HG03378 (cell line): Measurements from ENCODE around the gene TEX28.
"Not testable (repeated sequence)": the region's sequence is repeated elsewhere in the genome, so short reads cannot be mapped to it uniquely, and the experiment has no call there.

ENCODE experiments used
- ATAC-seq: cut with Tn5 transposase; IDR thresholded peaks from one replicate; pipeline ENCODE4 v1.9.1; 2021; ENCODE audit warnings: mild to moderate bottlenecking, moderate library complexity; ENCODE audit not compliant: unreplicated experiment

Gene TEX28, protein sequence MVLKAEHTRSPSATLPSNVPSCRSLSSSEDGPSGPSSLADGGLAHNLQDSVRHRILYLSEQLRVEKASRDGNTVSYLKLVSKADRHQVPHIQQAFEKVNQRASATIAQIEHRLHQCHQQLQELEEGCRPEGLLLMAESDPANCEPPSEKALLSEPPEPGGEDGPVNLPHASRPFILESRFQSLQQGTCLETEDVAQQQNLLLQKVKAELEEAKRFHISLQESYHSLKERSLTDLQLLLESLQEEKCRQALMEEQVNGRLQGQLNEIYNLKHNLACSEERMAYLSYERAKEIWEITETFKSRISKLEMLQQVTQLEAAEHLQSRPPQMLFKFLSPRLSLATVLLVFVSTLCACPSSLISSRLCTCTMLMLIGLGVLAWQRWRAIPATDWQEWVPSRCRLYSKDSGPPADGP

DNA sequence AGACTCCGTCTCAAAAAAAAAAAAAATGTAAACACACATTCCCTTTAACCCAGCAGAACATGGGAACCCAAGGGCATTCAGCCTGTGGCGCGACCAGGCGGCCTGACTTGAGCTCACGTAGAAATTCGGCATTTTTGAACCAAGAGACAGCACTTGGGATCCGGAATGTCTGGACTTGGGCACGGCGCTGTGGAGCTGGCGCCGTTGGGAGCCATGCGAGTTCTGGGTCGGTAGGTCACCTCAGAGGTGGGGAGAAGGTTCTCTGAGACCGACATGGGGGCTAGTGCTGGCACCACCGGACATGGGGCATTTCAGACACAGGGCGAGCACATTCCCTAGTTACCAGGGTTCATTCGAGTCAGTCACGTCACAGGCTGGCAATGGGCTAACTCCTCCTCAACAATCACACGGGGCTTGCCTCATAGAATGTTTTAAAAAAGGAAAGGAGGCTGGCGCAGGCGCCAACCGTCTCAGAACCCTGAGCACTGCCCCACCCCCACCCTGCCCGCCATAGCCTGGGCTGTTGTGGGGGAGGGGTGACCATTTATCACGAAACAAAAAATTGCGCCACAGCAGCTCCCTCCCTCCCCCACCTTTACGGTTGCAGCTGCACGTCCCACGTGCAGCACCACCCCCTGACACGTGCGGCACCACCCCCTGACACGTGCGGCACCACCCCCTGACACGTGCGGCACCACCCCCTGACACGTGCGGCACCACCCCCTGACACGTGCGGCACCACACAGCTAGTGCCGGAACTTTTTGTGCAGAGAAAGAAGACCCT lies at the start of gene TEX28:
Gene TEX28 (minus strand): TSS at position 334 of the 784 bp plus-strand sequence. CDS start 3,007 bp downstream, outside the sequence.
- ATAC-seq, result no peak

DNA sequence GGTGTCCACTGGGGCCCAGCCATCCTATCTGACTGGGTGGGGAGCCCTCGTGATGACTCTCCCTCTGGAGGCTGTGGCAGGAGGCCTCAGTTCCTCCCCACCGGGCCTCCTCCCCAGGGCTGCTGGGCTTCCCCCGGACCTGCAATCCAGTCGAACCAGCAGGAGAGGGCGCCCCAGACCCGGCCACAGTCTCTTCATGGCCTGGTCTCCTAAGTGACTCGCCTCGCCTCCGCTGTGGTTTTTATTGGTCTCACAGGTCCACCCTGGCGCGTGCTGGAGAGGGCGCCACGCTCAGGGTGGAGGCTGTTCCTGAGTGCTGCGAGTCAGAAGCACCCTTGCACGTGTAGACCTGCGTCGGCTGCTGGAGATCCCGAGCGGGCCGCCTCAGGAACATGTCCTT lies 48.7 kb upstream of the TEX28 start:
- not testable (repeated sequence) for ATAC-seq

DNA sequence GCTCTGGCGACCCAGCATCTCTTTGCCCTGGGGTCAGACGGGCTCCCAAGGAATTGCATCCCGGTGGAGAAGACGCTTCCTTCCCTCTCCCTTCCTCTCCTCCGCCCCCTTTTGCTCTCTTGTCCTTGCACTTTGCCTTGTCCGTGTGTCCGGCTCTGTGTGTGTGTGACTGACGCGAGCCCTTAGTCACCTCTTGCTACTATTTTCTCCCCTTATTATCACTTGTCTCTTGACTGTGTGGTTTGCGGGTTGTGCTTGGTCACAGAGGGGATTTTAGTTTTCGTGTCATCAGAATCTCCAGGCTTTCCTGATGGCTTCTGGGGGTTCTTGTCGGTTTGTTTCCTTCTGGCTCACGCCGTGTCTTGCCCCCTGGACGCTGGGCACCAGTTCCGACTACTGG lies 48.1 kb upstream of the TEX28 start:
- not testable (repeated sequence) for ATAC-seq

DNA sequence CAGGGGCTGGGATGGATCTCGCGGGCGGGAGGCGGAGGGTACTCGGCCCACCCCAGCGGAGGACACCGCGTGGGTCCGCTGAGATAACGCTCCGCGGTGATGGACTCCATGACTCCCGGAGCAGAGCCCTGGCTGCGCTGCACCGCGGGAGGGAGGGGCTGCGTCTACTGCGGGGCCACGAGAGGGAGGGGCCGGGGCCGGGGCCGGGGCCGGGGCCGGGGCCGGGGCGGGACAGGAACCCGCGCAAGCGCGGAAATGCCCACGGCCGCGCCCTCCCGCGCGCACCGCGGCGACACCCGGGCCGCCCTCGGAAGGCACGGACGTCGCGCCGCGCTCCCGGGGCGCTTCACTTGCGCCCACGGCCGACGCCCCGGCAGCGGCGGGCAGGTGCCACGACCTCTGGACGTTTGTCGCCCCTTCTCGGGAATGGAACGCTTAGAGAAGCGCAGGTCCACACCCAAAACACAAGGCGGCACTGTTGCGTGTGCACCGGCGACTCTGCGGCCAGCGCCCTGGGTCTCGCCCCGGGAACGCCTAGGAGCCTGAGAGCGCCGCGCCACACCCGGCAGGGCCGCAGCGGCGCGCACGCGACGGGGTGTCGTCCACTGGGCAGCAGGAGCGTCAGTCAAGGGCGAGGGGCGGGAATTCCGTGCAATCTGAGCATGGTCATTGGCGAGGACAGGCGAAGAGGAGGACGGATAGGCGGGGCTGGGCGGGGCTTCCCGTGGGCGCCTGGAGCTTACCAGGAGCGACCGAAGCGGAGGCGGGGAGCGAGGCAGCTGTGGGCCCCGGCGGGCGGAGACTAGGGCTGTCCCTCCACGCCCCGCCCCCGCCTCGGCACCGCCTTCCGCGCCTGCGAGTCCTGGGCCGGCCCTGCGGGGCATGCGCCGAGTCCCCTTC lies 46.7 kb upstream of the TEX28 start:
- peak; percentile 59 for ATAC-seq

GRCh38 chrX:154334496-154334895 lies 39.6 kb upstream of the TEX28 start:
- ATAC-seq, result no peak

GRCh38 chrX:154333837-154334271 lies 38.9 kb upstream of the TEX28 start:
- ATAC-seq, result peak; percentile 66

GRCh38 chrX:154333116-154333515 lies 38.2 kb upstream of the TEX28 start:
- no peak for ATAC-seq

DNA sequence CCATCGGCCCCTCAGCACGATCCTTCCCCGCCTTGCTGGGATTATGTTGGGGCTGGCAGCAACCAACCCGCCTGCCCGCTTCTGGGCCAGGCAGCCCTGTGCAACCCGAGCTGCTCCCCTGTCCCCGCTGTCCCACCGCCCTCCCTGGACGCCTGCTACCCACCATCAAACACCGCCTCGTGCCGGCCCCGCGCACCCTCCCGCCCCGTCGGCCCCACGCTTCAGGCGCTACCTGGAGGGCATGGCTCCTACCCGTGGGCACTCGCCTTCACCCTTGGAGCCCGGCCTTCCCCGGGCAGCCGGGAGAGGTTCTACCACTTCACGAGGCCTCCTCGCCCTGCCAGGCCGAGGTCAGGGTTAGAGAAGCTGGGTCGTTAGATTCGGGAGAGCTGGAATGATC lies 37.6 kb upstream of the TEX28 start:
- no peak for ATAC-seq

DNA sequence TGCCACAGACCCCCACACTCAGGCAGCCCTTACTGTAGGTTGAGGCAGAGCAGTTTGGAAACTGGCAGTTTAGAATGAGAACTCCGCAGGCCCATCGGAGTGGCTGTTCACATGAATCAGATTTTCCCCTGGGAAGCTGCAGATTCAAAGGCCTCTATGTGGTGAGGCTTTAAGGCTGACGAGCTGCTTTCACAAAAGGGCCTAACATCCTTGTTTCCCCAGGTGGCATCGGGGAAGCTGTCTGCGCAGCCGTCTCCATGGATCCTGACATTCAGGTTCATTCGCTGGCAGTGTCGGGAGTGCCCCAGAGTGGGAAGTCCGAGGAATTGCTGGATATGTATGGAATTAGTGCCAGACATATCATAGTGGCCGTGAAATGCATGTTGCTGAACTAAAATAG lies 34.4 kb upstream of the TEX28 start:
- no peak for ATAC-seq

- no peak for ATAC-seq
Observed at GRCh38 chrX:154328646-154329045, 33.7 kb upstream of the TEX28 start.

DNA sequence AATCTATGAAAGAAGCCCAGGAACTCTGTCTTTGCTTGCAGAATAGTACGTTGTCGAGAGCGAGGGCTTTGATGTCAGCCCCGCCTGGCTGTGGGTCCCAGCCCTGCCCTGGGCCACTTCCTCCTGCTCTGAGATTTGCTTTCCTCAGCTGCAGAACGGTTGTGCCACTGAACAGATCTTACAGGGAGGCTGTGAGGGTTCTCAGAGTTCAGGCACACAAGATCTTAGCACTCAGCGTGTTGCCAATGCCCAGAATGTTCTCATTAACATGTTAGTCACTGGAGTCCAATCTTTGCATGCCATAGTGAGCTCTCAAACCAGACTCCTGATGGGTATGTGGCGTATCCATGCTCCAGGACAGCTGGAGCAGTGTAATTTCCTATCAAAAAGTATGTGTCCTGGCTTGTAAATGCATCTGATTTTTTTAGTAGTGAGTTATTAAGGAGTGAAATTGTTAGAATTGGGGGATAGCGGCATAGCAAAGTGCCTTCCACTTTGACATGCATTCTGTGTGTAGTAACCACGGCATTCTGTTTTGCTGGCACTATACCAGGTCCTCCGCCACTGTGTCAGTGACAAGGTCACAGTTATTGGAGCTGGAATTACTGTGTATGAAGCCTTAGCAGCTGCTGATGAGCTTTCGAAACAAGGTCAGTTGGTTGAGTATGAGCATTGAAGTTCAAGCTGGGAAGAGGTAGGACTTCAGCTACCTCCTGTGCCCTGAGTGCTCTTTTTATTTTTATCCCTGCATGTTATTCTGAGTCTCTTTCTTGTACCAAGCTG lies 32.3 kb upstream of the TEX28 start:
- no peak for ATAC-seq

GRCh38 chrX:154325541-154325940 lies 30.6 kb upstream of the TEX28 start:
- ATAC-seq, result no peak

- ATAC-seq, result no peak
Observed at GRCh38 chrX:154323537-154323936, 28.6 kb upstream of the TEX28 start.

DNA sequence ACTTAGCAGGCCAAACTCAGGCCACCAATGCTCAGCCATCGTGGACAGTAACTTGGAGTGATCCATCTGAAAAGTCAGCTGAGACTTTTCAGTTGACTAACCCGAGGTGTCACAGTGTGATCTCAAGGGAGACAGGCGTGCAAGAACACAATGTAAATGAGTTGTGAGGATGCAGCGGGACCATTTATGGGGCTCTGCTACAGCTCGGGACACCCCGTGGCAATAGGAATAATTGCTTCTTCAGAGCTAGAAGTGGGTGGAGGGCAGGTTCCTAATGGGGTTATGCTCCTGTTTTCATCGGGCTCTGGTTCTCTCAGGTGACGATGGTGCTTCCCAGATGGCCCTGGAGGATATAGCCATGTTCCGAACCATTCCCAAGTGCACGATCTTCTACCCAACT lies 28.0 kb upstream of the TEX28 start:
- no peak for ATAC-seq

DNA sequence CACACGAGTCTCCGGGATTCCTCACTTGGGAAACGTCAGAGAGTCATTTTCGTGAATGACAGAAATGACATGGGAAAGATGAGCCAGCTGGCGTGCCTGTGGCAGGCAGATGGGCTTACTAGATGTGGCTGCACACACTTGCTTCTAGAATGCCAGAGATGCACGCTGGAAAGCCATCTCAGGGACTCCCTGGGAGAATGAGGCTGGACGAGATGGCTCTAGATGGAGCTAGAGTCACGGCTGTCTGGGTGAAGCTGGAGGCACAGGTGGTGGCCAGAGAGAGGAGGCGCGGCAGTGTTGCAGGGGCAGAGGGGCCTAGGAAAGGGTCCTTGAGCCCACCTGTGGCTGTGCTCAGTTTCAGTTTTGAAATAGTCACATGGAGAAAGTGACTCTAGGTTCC lies 26.7 kb upstream of the TEX28 start:
- ATAC-seq, result no peak

DNA sequence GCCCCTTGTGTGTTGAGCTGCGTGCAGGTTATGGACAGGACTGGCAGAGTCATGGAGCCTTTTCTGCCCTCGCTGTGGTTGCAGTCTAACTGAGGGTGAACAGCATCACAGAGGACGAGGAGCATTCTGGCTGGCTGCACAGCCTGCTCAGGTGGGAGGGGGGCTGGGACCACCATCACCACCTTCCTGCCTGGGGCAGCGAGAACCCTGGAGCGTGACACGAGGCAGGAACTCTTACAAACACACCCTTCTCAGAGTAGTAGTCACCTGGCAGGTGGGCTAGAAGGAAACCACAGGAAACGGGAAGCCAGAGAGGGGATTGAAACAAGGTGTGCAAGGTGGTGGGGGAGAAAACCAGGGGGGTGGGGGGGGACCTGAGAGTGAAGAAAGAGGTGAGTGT lies 26.2 kb upstream of the TEX28 start:
- ATAC-seq, result no peak

- no peak for ATAC-seq
Observed at GRCh38 chrX:154320406-154320805, 25.5 kb upstream of the TEX28 start.

- no peak for ATAC-seq
Observed at GRCh38 chrX:154317391-154317995, 22.6 kb upstream of the TEX28 start.

- ATAC-seq, result no peak
Observed at GRCh38 chrX:154315416-154315815, 20.5 kb upstream of the TEX28 start.

GRCh38 chrX:154313147-154313546 lies 18.2 kb upstream of the TEX28 start:
- ATAC-seq, result no peak
